Measurements from ENCODE around the gene MYCT1.

DNA sequence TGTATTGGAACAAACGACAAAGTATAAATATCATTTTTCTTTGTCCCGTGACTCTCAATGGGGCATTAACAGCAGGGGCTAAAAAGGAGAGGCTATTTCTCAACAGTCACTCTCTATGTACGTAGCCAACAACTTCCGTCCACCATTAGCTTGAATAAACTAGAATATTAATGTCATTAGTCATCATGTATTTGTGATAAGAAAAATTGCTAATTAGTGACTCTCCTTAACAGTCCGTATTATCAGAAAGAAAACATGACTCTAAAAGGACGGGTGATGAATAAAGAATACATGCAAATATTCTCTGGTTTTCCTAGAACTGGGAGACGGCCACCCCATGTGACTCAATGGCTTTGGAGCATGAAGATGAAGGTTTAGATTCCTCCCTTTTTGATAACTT is 71.5 kb downstream of the MYCT1 start:
- TF ChIP-seq, protein P1, sequence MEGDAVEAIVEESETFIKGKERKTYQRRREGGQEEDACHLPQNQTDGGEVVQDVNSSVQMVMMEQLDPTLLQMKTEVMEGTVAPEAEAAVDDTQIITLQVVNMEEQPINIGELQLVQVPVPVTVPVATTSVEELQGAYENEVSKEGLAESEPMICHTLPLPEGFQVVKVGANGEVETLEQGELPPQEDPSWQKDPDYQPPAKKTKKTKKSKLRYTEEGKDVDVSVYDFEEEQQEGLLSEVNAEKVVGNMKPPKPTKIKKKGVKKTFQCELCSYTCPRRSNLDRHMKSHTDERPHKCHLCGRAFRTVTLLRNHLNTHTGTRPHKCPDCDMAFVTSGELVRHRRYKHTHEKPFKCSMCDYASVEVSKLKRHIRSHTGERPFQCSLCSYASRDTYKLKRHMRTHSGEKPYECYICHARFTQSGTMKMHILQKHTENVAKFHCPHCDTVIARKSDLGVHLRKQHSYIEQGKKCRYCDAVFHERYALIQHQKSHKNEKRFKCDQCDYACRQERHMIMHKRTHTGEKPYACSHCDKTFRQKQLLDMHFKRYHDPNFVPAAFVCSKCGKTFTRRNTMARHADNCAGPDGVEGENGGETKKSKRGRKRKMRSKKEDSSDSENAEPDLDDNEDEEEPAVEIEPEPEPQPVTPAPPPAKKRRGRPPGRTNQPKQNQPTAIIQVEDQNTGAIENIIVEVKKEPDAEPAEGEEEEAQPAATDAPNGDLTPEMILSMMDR (IDR thresholded peaks at IDR 0.05; ENCODE audit: insufficient read depth, low read depth, low read length) = no peak
- no peak for TF ChIP-seq EZH2 (IDR thresholded peaks at IDR 0.05; ENCODE audit: insufficient read depth, low read length)

Data from astrocyte (in vitro differentiated cells and primary cell).